Stimulated activated CD8-positive, alpha-beta memory T cell treated with anti-CD3 and anti-CD28 coated beads, Interleukin-12 subunit alpha, Interleukin-12 subunit beta, amount 100 ng/mL, for 24 hours (primary cell): ENCODE measurements around the gene REG3G.
"Not testable (repeated sequence)": the region's sequence is repeated elsewhere in the genome, so short reads cannot be mapped to it uniquely, and the experiment has no call there.

Experiments
- DNase-seq: peaks from one replicate; pipeline ENCODE4 v3.0.0-alpha.2; 2020; ENCODE audit errors: extremely low read depth

Gene REG3G

GRCh38 chr2:79016342-79016741 is 9.2 kb upstream of the REG3G start:
- DNase-seq: no peak

DNA sequence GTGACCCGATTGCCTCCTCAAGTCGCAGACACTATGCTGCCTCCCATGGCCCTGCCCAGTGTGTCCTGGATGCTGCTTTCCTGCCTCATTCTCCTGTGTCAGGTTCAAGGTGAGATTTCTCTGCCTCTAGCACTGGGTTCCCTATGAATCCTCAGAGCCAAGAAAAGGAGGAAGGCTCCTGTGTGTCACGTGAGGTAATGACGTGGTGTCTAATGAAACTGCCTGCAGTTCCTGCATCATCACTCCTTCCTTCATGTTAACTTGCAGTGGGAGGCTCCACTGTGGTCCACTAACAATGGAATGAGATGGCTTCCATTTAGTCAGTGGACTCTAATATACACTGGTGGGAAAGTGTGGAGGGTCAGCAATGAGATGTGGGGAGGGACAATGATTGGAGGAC is 559 bp downstream of the REG3G start:
- DNase-seq: no peak

DNA sequence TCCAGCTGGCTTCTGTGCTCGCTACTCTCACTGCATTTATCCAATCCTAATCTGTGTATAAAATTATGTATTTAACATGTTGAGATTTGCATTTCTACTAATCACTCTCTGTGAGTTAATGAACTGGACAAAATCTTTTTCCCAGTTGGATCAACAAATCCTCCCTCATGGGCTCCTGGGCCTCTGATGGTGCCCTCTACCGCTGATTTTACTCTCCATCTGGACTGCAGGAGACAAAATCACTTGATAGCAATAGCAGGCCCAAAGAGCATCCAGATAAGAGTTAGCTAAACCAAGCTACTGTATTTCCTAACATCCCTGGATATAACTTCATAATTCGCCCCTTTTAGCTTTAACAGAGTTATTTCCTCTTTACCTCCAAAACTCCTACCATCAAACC is 14.4 kb downstream of the REG3G start:
- DNase-seq: no peak

GRCh38 chr2:79041032-79041448 is 15.5 kb downstream of the REG3G start:
- DNase-seq: no peak

DNA sequence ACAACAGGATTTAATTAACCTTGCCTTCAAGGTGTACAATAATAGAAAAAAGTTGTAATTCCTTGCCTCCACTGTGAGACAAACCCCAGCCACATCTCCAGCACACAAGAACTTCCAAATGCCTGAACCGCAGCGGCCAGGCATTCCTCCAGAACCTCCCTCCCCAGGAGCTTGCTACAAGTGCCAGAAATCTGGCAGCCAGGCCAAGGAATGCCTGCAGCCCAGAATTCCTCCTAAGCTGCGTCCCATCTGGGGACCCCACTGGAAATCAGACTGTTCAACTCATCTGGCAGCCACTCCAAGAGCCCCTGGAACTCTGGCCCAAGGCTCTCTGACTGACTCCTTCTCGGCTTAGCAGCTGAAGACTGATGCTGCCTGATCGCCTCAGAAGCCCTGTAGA is 28.0 kb downstream of the REG3G start:
- DNase-seq: not testable (repeated sequence)

DNA sequence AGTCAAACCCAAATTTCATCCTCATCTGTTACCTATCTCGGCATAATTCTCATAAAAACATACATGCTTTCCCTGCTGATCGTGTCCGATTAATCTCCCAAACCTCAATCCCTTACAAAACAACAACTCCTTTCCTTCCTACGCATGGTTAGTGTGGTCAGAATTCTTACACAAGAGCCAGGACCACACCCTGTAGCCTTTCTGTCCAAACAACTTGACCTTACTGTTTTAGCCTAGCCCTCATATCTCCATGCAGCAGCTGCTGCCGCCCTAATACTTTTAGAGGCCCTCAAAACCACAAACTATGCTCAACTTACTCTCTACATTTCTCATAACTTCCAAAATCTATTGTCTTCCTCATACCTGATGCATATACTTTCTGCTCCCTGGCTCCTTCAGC is 29.3 kb downstream of the REG3G start:
- DNase-seq: not testable (repeated sequence)

DNA sequence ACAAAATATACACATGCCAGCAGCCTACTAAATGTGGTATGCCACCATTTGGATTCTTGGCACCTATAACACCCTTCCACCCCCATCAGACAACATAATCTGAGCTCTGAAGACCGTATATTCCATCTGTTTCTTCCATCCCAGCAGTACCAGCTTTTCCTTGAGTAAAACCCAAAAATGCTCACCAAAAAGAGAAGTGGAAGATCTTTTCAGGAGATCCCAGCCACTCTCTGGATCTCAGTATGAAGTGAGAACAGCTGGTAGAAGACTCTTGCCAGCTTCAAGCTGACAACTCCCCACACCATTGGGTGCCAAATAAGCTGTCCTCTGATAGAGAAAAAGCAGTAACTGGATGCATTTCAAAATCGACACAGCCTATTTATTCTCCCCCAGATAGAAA is 39.7 kb downstream of the REG3G start:
- no peak for DNase-seq

- no peak for DNase-seq
Observed at GRCh38 chr2:79071078-79071477, 45.6 kb downstream of the REG3G start.
